HEK293 (cell line): ENCODE measurements around the gene SETD1A.

Experiments
- CTCF ChIA-PET: fragments of 350-600 bp; formaldehyde crosslinking; extraction: SDS; loops from one replicate; lab custom pipeline; 2021; ENCODE audit warnings: antibody characterized with exemption; lab: Yijun Ruan, JAX
- POLR2A ChIA-PET: fragments of 300-600 bp; formaldehyde crosslinking; extraction: SDS; loops from one replicate; lab custom pipeline; 2020; ENCODE audit warnings: antibody characterized with exemption, inconsistent platforms; lab: Yijun Ruan, JAX
- H3K27ac ChIP-seq: fragments of 200-500 bp; sonication (Bioruptor generic); 2 replicates; pipeline ENCODE4 v1.5.1; 2014; ENCODE audit warnings: low read depth, low read length, control low read depth, inconsistent platforms; ENCODE audit errors: extremely low read depth
- H3K36me3 ChIP-seq, 2 experiments: fragments of 200-500 bp in 1 of 2; sonication (Bioruptor generic) in 1 of 2; 1 replicate in 1 of 2; 2 replicates in 1 of 2; pipeline ENCODE4 v1.5.1; 2014 to 2017; ENCODE audit warnings: inconsistent platforms in 2 of 2, low read length in 2 of 2; ENCODE audit not compliant: control insufficient read depth in 2 of 2, insufficient read depth in 1 of 2
- H3K4me1 ChIP-seq: fragments of 200-500 bp; sonication (Bioruptor generic); 2 replicates; pipeline ENCODE4 v1.5.1; 2014; ENCODE audit warnings: mild to moderate bottlenecking, low read length, inconsistent platforms; ENCODE audit not compliant: control insufficient read depth, insufficient read depth
- H3K4me3 ChIP-seq: 2 replicates; pipeline ENCODE4 v1.5.1; 2011; ENCODE audit warnings: low read depth, mild to moderate bottlenecking, control low read depth, low read length, moderate library complexity
- H3K9me3 ChIP-seq: fragments of 200-500 bp; sonication (Bioruptor generic); 2 replicates; pipeline ENCODE4 v1.5.1; 2014; ENCODE audit warnings: low read depth, low read length, inconsistent platforms; ENCODE audit not compliant: control insufficient read depth, insufficient read depth
- BCL11A ChIP-seq: fragments of 450-650 bp; formaldehyde crosslinking; IDR thresholded peaks from 2 replicates; pipeline ENCODE4 v1.5.1; 2016; ENCODE audit warnings: low read depth, missing biosample characterization, missing genetic modification characterization
- KLF1 ChIP-seq: fragments of 450-650 bp; formaldehyde crosslinking; IDR thresholded peaks from 2 replicates; pipeline ENCODE4 v1.5.1; 2016; ENCODE audit warnings: missing biosample characterization, missing genetic modification characterization
- ZEB2 ChIP-seq: fragments of 450-650 bp; formaldehyde crosslinking; IDR thresholded peaks from 2 replicates; pipeline ENCODE4 v1.5.1; 2016; ENCODE audit warnings: missing biosample characterization, missing genetic modification characterization
- ZFP37 ChIP-seq: fragments of 450-650 bp; formaldehyde crosslinking; IDR thresholded peaks from 2 replicates; pipeline ENCODE4 v1.5.1; 2016; ENCODE audit warnings: missing biosample characterization, missing genetic modification characterization
- ZNF175 ChIP-seq: fragments of 450-650 bp; formaldehyde crosslinking; IDR thresholded peaks from 2 replicates; pipeline ENCODE4 v1.5.1; 2016; ENCODE audit warnings: missing biosample characterization, missing genetic modification characterization
- ZNF266 ChIP-seq: fragments of 450-650 bp; formaldehyde crosslinking; IDR thresholded peaks from 2 replicates; pipeline ENCODE4 v1.5.1; 2016; ENCODE audit warnings: missing biosample characterization, missing genetic modification characterization, low read depth
- ZNF302 ChIP-seq: fragments of 450-650 bp; formaldehyde crosslinking; IDR thresholded peaks from 2 replicates; pipeline ENCODE4 v1.5.1; 2016; ENCODE audit warnings: missing biosample characterization, missing genetic modification characterization, low read depth
- ZNF426 ChIP-seq: fragments of 450-650 bp; formaldehyde crosslinking; IDR thresholded peaks from 2 replicates; pipeline ENCODE4 v1.5.1; 2017; ENCODE audit warnings: missing biosample characterization, missing genetic modification characterization, mild to moderate bottlenecking, inconsistent platforms, moderate library complexity
- ZNF548 ChIP-seq: fragments of 450-650 bp; formaldehyde crosslinking; IDR thresholded peaks from 2 replicates; pipeline ENCODE4 v1.5.1; 2016; ENCODE audit warnings: missing biosample characterization, missing genetic modification characterization
- ZNF610 ChIP-seq: fragments of 450-650 bp; formaldehyde crosslinking; IDR thresholded peaks from 2 replicates; pipeline ENCODE4 v1.5.1; 2016; ENCODE audit warnings: missing biosample characterization, missing genetic modification characterization, borderline replicate concordance
- ZNF629 ChIP-seq: fragments of 450-650 bp; formaldehyde crosslinking; IDR thresholded peaks from 2 replicates; pipeline ENCODE4 v1.5.1; 2017; ENCODE audit warnings: missing biosample characterization, missing genetic modification characterization
- TF ChIP-seq, protein P1 (sequence below): fragments of 450-650 bp; formaldehyde crosslinking; IDR thresholded peaks from 2 replicates; pipeline ENCODE4 v1.5.1; 2016; ENCODE audit warnings: missing biosample characterization, missing genetic modification characterization, low read depth
- TF ChIP-seq, protein P2 (sequence below): fragments of 450-650 bp; formaldehyde crosslinking; IDR thresholded peaks from 2 replicates; pipeline ENCODE4 v1.5.1; 2016; ENCODE audit warnings: missing biosample characterization, missing genetic modification characterization, borderline replicate concordance
- TF ChIP-seq, protein P3 (sequence below): fragments of 450-650 bp; formaldehyde crosslinking; IDR thresholded peaks from 2 replicates; pipeline ENCODE4 v1.5.1; 2016; ENCODE audit warnings: missing biosample characterization, missing genetic modification characterization
- TF ChIP-seq, protein P4 (sequence below): fragments of 450-650 bp; formaldehyde crosslinking; conservative IDR thresholded peaks from 2 replicates; pipeline ENCODE4 v1.5.1; 2016; ENCODE audit warnings: low read depth, missing biosample characterization, missing genetic modification characterization
- TF ChIP-seq, protein P5 (sequence below): fragments of 450-650 bp; formaldehyde crosslinking; IDR thresholded peaks from 2 replicates; pipeline ENCODE4 v1.5.1; 2017; ENCODE audit warnings: missing biosample characterization, missing genetic modification characterization
- TF ChIP-seq, protein P6 (sequence below): fragments of 450-650 bp; formaldehyde crosslinking; IDR thresholded peaks from 2 replicates; pipeline ENCODE4 v1.5.1; 2016; ENCODE audit warnings: missing biosample characterization, missing genetic modification characterization
- TF ChIP-seq, protein P7 (sequence below): fragments of 450-650 bp; formaldehyde crosslinking; IDR thresholded peaks from 2 replicates; pipeline ENCODE4 v1.5.1; 2016; ENCODE audit warnings: missing biosample characterization, missing genetic modification characterization

Gene SETD1A

DNA sequence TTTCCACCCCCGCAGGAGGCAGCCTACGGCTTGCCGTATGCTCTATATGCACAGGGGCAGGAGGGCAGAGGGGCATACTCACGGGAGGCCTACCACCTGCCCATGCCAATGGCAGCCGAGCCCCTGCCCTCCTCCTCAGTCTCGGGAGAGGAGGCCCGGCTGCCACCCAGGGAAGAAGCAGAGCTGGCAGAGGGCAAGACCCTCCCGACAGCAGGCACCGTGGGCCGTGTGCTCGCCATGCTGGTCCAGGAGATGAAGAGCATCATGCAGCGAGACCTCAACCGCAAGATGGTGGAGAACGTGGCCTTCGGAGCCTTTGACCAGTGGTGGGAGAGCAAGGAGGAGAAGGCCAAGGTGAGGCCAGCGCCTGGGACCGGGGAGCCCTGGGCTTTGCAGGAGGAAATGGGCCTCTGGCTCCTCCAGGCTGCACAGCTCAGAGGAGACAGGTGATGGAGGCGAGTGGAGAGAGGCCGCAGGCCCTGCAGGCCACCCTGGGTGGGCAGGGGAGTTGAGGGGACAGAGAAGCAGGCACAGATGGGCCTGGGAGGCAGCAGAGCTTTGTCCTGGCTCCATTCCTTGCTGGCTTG lies 8.6 kb downstream of the SETD1A start:
- Histone ChIP-seq H3K36me3 (peaks cover 64 to 92% of the 10 kb centered on the region in 2 experiments), H3K27ac (no peak overlapping the region)
- TF ChIP-seq, protein P1, sequence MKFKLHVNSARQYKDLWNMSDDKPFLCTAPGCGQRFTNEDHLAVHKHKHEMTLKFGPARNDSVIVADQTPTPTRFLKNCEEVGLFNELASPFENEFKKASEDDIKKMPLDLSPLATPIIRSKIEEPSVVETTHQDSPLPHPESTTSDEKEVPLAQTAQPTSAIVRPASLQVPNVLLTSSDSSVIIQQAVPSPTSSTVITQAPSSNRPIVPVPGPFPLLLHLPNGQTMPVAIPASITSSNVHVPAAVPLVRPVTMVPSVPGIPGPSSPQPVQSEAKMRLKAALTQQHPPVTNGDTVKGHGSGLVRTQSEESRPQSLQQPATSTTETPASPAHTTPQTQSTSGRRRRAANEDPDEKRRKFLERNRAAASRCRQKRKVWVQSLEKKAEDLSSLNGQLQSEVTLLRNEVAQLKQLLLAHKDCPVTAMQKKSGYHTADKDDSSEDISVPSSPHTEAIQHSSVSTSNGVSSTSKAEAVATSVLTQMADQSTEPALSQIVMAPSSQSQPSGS (tag by site-specific recombination), result no peak
- TF ChIP-seq, protein P2, sequence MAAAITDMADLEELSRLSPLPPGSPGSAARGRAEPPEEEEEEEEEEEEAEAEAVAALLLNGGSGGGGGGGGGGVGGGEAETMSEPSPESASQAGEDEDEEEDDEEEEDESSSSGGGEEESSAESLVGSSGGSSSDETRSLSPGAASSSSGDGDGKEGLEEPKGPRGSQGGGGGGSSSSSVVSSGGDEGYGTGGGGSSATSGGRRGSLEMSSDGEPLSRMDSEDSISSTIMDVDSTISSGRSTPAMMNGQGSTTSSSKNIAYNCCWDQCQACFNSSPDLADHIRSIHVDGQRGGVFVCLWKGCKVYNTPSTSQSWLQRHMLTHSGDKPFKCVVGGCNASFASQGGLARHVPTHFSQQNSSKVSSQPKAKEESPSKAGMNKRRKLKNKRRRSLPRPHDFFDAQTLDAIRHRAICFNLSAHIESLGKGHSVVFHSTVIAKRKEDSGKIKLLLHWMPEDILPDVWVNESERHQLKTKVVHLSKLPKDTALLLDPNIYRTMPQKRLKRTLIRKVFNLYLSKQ (tag by site-specific recombination), result no peak
- no peak for TF ChIP-seq ZNF610
- TF ChIP-seq KLF1, result no peak
- TF ChIP-seq ZNF426 (tag by site-specific recombination), result no peak
- no peak for TF ChIP-seq ZFP37 (tag by site-specific recombination)
- TF ChIP-seq, protein P3, sequence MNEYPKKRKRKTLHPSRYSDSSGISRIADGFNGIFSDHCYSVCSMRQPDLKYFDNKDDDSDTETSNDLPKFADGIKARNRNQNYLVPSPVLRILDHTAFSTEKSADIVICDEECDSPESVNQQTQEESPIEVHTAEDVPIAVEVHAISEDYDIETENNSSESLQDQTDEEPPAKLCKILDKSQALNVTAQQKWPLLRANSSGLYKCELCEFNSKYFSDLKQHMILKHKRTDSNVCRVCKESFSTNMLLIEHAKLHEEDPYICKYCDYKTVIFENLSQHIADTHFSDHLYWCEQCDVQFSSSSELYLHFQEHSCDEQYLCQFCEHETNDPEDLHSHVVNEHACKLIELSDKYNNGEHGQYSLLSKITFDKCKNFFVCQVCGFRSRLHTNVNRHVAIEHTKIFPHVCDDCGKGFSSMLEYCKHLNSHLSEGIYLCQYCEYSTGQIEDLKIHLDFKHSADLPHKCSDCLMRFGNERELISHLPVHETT (tag by site-specific recombination), result no peak
- TF ChIP-seq, protein P4, sequence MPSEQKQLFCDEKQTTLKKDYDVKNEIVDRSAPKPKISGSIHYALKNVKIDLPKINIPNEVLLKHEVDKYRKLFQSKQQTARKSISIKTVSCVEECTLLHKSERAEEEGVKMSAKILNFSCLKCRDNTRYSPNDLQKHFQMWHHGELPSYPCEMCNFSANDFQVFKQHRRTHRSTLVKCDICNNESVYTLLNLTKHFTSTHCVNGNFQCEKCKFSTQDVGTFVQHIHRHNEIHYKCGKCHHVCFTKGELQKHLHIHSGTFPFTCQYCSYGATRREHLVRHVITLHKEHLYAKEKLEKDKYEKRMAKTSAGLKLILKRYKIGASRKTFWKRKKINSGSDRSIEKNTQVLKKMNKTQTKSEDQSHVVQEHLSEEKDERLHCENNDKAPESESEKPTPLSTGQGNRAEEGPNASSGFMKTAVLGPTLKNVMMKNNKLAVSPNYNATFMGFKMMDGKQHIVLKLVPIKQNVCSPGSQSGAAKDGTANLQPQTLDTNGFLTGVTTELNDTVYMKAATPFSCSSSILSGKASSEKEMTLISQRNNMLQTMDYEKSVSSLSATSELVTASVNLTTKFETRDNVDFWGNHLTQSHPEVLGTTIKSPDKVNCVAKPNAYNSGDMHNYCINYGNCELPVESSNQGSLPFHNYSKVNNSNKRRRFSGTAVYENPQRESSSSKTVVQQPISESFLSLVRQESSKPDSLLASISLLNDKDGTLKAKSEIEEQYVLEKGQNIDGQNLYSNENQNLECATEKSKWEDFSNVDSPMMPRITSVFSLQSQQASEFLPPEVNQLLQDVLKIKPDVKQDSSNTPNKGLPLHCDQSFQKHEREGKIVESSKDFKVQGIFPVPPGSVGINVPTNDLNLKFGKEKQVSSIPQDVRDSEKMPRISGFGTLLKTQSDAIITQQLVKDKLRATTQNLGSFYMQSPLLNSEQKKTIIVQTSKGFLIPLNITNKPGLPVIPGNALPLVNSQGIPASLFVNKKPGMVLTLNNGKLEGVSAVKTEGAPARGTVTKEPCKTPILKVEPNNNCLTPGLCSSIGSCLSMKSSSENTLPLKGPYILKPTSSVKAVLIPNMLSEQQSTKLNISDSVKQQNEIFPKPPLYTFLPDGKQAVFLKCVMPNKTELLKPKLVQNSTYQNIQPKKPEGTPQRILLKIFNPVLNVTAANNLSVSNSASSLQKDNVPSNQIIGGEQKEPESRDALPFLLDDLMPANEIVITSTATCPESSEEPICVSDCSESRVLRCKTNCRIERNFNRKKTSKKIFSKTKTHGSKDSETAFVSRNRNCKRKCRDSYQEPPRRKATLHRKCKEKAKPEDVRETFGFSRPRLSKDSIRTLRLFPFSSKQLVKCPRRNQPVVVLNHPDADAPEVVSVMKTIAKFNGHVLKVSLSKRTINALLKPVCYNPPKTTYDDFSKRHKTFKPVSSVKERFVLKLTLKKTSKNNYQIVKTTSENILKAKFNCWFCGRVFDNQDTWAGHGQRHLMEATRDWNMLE (tag by site-specific recombination), result no peak
- TF ChIP-seq ZNF175 (tag by site-specific recombination), result no peak
- no peak for TF ChIP-seq ZEB2 (tag by site-specific recombination)
- TF ChIP-seq, protein P5, sequence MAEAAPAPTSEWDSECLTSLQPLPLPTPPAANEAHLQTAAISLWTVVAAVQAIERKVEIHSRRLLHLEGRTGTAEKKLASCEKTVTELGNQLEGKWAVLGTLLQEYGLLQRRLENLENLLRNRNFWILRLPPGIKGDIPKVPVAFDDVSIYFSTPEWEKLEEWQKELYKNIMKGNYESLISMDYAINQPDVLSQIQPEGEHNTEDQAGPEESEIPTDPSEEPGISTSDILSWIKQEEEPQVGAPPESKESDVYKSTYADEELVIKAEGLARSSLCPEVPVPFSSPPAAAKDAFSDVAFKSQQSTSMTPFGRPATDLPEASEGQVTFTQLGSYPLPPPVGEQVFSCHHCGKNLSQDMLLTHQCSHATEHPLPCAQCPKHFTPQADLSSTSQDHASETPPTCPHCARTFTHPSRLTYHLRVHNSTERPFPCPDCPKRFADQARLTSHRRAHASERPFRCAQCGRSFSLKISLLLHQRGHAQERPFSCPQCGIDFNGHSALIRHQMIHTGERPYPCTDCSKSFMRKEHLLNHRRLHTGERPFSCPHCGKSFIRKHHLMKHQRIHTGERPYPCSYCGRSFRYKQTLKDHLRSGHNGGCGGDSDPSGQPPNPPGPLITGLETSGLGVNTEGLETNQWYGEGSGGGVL (tag by site-specific recombination), result no peak
- TF ChIP-seq, protein P6, sequence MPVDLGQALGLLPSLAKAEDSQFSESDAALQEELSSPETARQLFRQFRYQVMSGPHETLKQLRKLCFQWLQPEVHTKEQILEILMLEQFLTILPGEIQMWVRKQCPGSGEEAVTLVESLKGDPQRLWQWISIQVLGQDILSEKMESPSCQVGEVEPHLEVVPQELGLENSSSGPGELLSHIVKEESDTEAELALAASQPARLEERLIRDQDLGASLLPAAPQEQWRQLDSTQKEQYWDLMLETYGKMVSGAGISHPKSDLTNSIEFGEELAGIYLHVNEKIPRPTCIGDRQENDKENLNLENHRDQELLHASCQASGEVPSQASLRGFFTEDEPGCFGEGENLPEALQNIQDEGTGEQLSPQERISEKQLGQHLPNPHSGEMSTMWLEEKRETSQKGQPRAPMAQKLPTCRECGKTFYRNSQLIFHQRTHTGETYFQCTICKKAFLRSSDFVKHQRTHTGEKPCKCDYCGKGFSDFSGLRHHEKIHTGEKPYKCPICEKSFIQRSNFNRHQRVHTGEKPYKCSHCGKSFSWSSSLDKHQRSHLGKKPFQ (tag by site-specific recombination), result no peak
- TF ChIP-seq ZNF548 (tag by site-specific recombination), result no peak
- TF ChIP-seq ZNF266 (tag by site-specific recombination), result no peak
- TF ChIP-seq BCL11A (tag by site-specific recombination), result no peak
- TF ChIP-seq ZNF629 (tag by site-specific recombination), result no peak
- TF ChIP-seq, protein P7, sequence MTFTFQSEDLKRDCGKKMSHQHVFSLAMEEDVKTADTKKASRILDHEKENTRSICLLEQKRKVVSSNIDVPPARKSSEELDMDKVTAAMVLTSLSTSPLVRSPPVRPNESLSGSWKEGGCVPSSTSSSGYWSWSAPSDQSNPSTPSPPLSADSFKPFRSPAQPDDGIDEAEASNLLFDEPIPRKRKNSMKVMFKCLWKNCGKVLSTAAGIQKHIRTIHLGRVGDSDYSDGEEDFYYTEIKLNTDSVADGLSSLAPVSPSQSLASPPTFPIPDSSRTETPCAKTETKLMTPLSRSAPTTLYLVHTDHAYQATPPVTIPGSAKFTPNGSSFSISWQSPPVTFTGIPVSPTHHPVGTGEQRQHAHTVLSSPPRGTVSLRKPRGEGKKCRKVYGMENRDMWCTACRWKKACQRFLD, result no peak
- no peak for TF ChIP-seq ZNF302
- TF ChIP-seq, all 188 proteins: peak for 0
- Histone ChIP-seq H3K4me1 (no peaks in the 10 kb centered on the region), H3K9me3 (no peaks in the 10 kb centered on the region), H3K4me3 (no peak overlapping the region)
- ChIA-PET CTCF (interaction anchor here (0.5 to 1.9 kb wide), 2 partner anchors 18 to 152 kb away, joined by 3 to 4 read pairs; no protein-coding TSS in a partner anchor), POLR2A (interaction anchor here (0.8 to 2.0 kb wide), 3 partner anchors 13 to 31 kb away, joined by 3 to 4 read pairs (median 3); no protein-coding TSS in a partner anchor)
